ENCODE results near the gene CPA4.

The CPA4 gene

GRCh38 chr7:130334274-130334673 lies 41.3 kb downstream of the CPA4 start:
- H3K4me3 ChIP-seq (replicated peaks; ENCODE audit: low read depth, low read length) = no peak overlapping the region
- peak; percentile 53 for DNase-seq (ENCODE audit: low read depth)
- TF ChIP-seq CTCF (IDR thresholded peaks at IDR 0.05; ENCODE audit: low read length, missing control alignments) = no peak

GRCh38 chr7:130337410-130337971 lies 44.5 kb downstream of the CPA4 start:
- TF ChIP-seq CTCF (IDR thresholded peaks at IDR 0.05; ENCODE audit: low read length, missing control alignments) = no peak
- no peak overlapping the region for H3K4me3 ChIP-seq (replicated peaks; ENCODE audit: low read depth, low read length)
- no peak for DNase-seq (ENCODE audit: low read depth)

GRCh38 chr7:130338233-130338632 lies 45.3 kb downstream of the CPA4 start:
- no peak for DNase-seq (ENCODE audit: low read depth)
- H3K4me3 ChIP-seq (replicated peaks; ENCODE audit: low read depth, low read length) = no peak overlapping the region
- TF ChIP-seq CTCF (IDR thresholded peaks at IDR 0.05; ENCODE audit: low read length, missing control alignments) = no peak

- no peak for DNase-seq (ENCODE audit: low read depth)
- no peak for TF ChIP-seq CTCF (IDR thresholded peaks at IDR 0.05; ENCODE audit: low read length, missing control alignments)
- no peak overlapping the region for H3K4me3 ChIP-seq (replicated peaks; ENCODE audit: low read depth, low read length)
Measured at GRCh38 chr7:130341882-130342281, 48.9 kb downstream of the CPA4 start.

- no peak for DNase-seq (ENCODE audit: low read depth)
- no peak overlapping the region for H3K4me3 ChIP-seq (replicated peaks; ENCODE audit: low read depth, low read length)
- no peak for TF ChIP-seq CTCF (IDR thresholded peaks at IDR 0.05; ENCODE audit: low read length, missing control alignments)
Measured at GRCh38 chr7:130342701-130343380, 49.9 kb downstream of the CPA4 start.

GRCh38 chr7:130344271-130344866 lies 51.4 kb downstream of the CPA4 start, which contains the start of gene CPA5:
TSS of gene CPA5 (plus strand) at chr7:130344816. CDS start at chr7:130346486, 1,670 bp downstream.
- H3K4me3 ChIP-seq (replicated peaks; ENCODE audit: low read depth, low read length) = no peak within 1 kb of the TSS
- no peak for DNase-seq (ENCODE audit: low read depth)
- TF ChIP-seq CTCF (IDR thresholded peaks at IDR 0.05; ENCODE audit: low read length, missing control alignments) = no peak
